Subcutaneous abdominal adipose tissue (tissue), 5 donors: ENCODE measurements around the gene GMDS.

Experiments used
- H3K27ac ChIP-seq: one replicate; pipeline ENCODE4 v1.7.0; 2013; ENCODE audit warnings: low read depth, mild to moderate bottlenecking, inconsistent platforms, low read length, moderate library complexity
- H3K27me3 ChIP-seq, 5 donors: one replicate each; pipeline ENCODE4 v1.7.0; 2013; ENCODE audit warnings: low read length in 5 of 5, inconsistent platforms in 1 of 5; ENCODE audit not compliant: control insufficient read depth in 5 of 5, insufficient read depth in 4 of 5
- H3K36me3 ChIP-seq, 5 donors: one replicate each; pipeline ENCODE4 v1.7.0; 2013; ENCODE audit warnings: low read length in 5 of 5; ENCODE audit not compliant: control insufficient read depth in 5 of 5, insufficient read depth in 5 of 5
- H3K4me1 ChIP-seq, 5 donors: one replicate each; pipeline ENCODE4 v1.7.0; 2013; ENCODE audit warnings: low read length in 5 of 5, mild to moderate bottlenecking in 3 of 5, moderate library complexity in 1 of 5; ENCODE audit not compliant: control insufficient read depth in 5 of 5, insufficient read depth in 5 of 5
- H3K4me3 ChIP-seq, 5 donors: one replicate each; pipeline ENCODE4 v1.7.0; 2013; ENCODE audit warnings: low read length in 5 of 5, low read depth in 1 of 5
- H3K9ac ChIP-seq, 5 donors: one replicate each; pipeline ENCODE4 v1.7.0; 2013; ENCODE audit warnings: low read length in 5 of 5, mild to moderate bottlenecking in 4 of 5, moderate library complexity in 3 of 5
- H3K9me3 ChIP-seq, 5 donors: one replicate each; pipeline ENCODE4 v1.7.0; 2013; ENCODE audit warnings: low read length in 5 of 5; ENCODE audit not compliant: control insufficient read depth in 5 of 5
- donor health status: healthy.
- donor health status: healthy.
- donor health status: healthy.
- donor health status: healthy.
- donor health status: healthy.

GMDS gene

DNA sequence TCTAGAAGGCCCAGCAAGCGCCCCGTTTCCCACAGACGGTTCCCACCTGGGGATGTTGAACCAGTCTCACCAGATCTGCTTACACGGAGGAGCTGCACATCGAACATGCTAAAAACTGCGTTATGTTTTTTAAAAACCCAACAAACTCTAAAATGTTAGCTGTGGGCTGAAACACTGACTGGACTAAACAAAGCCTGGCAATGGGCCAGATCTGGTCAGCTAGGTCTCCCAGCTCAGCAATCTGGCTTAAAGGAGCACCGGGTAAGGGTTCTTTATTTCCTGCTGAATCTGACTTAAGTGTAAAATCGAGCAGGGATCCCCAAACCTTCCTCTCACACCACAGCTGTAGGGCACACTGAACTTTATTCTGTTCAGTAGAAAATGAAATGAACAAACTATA, 478.8 kb downstream of the GMDS start:
- Histone ChIP-seq H3K9me3 (no peaks in the 10 kb centered on the region), H3K4me1 (peaks cover 4 to 24% (median 18%) of the 10 kb centered on the region in 5 donors), H3K4me3 (no peak overlapping the region), H3K27me3 (no peaks in the 10 kb centered on the region), H3K9ac (no peak overlapping the region), H3K36me3 (no peaks in the 10 kb centered on the region), H3K27ac (no peak overlapping the region)

DNA sequence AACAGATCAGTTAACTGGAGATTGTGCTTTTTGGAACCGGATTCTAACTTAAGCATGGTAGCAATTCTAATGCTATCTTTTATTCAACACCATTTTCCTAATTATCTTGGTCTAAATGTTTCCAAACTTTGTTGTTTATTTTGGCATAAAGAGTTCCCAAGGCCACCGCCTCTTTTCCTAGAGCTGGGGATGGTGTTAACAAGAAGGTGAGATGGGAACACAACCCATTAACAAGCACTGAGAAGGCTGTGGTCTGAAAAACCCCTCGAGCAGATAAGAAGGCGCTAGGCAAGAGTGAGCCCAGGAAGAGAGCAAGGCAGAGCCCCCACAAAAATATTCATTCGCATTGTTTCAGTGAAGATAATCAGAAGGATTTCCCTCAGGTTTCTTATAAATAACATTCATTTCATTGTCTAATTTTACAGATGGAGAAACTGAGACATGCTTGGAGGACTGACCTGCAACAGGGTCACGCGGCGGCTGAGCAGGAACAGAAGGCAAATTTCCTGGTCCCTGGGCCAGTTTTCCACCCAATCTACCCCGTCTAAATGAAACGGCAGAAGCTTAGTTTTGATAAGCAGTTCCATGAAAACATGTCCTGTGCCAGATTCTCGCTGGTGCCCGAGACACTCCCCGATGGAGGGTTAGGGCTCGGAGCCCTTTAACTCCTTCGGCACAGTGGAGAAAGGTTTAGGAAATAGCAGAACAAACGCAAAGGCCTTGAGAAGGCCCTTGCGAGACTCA, 480.1 kb downstream of the GMDS start:
- H3K4me3 ChIP-seq, result no peak overlapping the region
- no peaks in the 10 kb centered on the region for H3K36me3 ChIP-seq
- no peaks in the 10 kb centered on the region for H3K9me3 ChIP-seq
- H3K4me1 ChIP-seq, result peaks cover 4 to 21% (median 18%) of the 10 kb centered on the region in 5 donors
- no peak overlapping the region for H3K9ac ChIP-seq
- H3K27ac ChIP-seq, result no peak overlapping the region
- H3K27me3 ChIP-seq, result no peaks in the 10 kb centered on the region

- Histone ChIP-seq H3K36me3 (no peaks in the 10 kb centered on the region), H3K27ac (no peak overlapping the region), H3K4me3 (no peak overlapping the region), H3K9ac (no peak overlapping the region), H3K9me3 (no peaks in the 10 kb centered on the region), H3K27me3 (no peaks in the 10 kb centered on the region), H3K4me1 (peaks cover 4 to 21% (median 18%) of the 10 kb centered on the region in 5 donors)
Measured at GRCh38 chr6:1764397-1764987, 480.9 kb downstream of the GMDS start.

- Histone ChIP-seq H3K4me1 (peaks cover 4 to 21% (median 18%) of the 10 kb centered on the region in 5 donors), H3K27me3 (no peaks in the 10 kb centered on the region), H3K9me3 (no peaks in the 10 kb centered on the region), H3K4me3 (no peak overlapping the region), H3K27ac (no peak overlapping the region), H3K9ac (no peak overlapping the region), H3K36me3 (no peaks in the 10 kb centered on the region)
Measured at GRCh38 chr6:1763404-1763803, 482.0 kb downstream of the GMDS start.

- Histone ChIP-seq H3K4me1 (peaks cover under 1 to 13% (median 9%) of the 10 kb centered on the region in 5 donors), H3K9ac (no peak overlapping the region), H3K4me3 (no peak overlapping the region), H3K36me3 (no peaks in the 10 kb centered on the region), H3K9me3 (no peaks in the 10 kb centered on the region), H3K27me3 (no peaks in the 10 kb centered on the region), H3K27ac (no peak overlapping the region)
Measured at GRCh38 chr6:1762203-1762602, 483.2 kb downstream of the GMDS start.

DNA sequence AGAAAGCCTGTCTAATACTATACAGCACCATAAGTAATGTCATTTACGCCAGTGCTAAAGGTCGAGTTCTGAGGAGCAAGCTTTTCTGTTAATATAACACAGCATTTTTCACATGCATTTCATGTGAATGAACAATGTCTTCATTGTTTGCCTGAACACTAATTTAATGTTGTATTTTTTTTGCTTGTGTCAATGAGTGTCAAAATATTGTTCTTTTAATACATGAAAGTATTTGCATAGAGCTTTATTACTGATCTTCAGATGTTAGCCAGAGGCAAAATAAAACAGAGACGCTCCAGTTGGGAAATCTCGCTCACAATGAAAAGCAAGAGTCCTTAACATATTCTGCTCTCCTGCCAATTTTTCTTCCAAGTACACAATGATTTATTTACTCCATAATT, 483.9 kb downstream of the GMDS start:
- Histone ChIP-seq H3K4me3 (no peak overlapping the region), H3K36me3 (no peaks in the 10 kb centered on the region), H3K9me3 (no peaks in the 10 kb centered on the region), H3K27ac (no peak overlapping the region), H3K9ac (no peak overlapping the region), H3K27me3 (no peaks in the 10 kb centered on the region), H3K4me1 (peaks cover 0 to 7% (median 3%) of the 10 kb centered on the region in 5 donors)

DNA sequence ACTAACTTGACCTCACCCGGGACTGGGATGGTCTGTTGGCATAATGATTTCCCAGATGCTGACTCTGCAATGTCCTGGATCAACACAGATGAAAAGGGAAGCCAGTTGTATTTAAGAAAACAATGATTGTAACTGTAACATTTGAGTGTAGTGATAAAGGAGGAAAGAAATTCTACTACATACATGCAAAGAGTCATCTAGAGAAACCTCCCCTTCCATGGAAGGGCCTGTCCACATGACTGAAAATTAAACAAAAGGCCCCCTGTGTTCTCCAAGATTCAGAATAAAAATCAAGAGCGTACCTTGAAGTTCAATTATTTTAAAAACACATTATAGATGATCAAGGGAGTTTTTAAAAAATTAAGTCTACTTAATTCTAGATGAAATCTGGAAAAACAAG, 484.5 kb downstream of the GMDS start:
- H3K27me3 ChIP-seq, result no peaks in the 10 kb centered on the region
- no peak overlapping the region for H3K4me3 ChIP-seq
- no peaks in the 10 kb centered on the region for H3K36me3 ChIP-seq
- peaks cover 0 to 6% (median 2%) of the 10 kb centered on the region in 5 donors for H3K4me1 ChIP-seq
- no peak overlapping the region for H3K9ac ChIP-seq
- H3K27ac ChIP-seq, result no peak overlapping the region
- H3K9me3 ChIP-seq, result no peaks in the 10 kb centered on the region

GRCh38 chr6:1759870-1760269, 485.5 kb downstream of the GMDS start:
- peaks cover 0 to 4% (median 2%) of the 10 kb centered on the region in 5 donors for H3K4me1 ChIP-seq
- no peak overlapping the region for H3K27ac ChIP-seq
- H3K9ac ChIP-seq, result no peak overlapping the region
- H3K36me3 ChIP-seq, result no peaks in the 10 kb centered on the region
- no peaks in the 10 kb centered on the region for H3K27me3 ChIP-seq
- H3K9me3 ChIP-seq, result no peaks in the 10 kb centered on the region
- no peak overlapping the region for H3K4me3 ChIP-seq

DNA sequence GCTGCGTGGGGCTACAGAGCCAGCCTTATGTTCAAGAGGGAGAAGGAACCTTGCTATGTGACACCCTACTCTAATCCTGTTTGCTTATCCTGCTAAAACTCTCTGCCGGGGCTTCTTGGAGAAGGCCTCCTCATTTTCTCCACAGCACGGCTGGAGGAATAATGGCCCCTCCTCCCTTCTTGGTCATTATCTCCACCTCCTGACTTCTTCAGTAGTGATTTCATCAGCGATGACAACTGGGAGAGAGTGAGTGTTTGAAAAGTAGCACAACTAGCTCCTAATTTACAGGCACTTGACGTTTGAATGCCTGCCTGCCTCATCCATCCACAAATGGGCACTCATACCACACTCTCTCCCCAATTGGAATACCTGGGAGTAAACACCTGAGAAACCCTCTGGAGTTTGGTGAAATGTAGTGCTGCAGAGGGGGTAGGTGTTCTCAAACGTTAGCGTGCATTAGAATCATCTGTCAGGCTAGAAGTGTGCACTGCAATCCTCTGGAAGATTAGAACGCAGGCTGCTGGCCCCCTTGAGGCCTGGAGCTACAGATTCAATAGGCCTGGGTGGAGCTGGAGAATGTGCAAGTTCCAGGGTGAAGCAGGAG, 487.2 kb downstream of the GMDS start:
- Histone ChIP-seq H3K4me3 (no peak overlapping the region), H3K36me3 (no peaks in the 10 kb centered on the region), H3K9me3 (no peaks in the 10 kb centered on the region), H3K27me3 (no peaks in the 10 kb centered on the region), H3K4me1 (peaks cover 0 to 2% (median 0%) of the 10 kb centered on the region in 5 donors), H3K27ac (no peak overlapping the region), H3K9ac (no peak overlapping the region)

- Histone ChIP-seq H3K9ac (no peak overlapping the region), H3K27me3 (no peaks in the 10 kb centered on the region), H3K36me3 (no peaks in the 10 kb centered on the region), H3K9me3 (no peaks in the 10 kb centered on the region), H3K4me1 (peaks cover 0 to 2% (median 0%) of the 10 kb centered on the region in 5 donors), H3K4me3 (no peak overlapping the region), H3K27ac (no peak overlapping the region)
Measured at GRCh38 chr6:1757131-1757530, 488.3 kb downstream of the GMDS start.
